ENCODE data around the gene PROCR. TPM values are rescaled to one million over a fixed set of nuclear protein-coding genes. Genes with fewer than 3 reads are reported as not detected.
A peak's percentile ranks its signal among the peaks of the same experiment; 100 is the strongest.

The PROCR gene
- total RNA-seq, 4 donors from 2014 or later, result 11.7 to 59.4 (median 35.9) TPM

DNA sequence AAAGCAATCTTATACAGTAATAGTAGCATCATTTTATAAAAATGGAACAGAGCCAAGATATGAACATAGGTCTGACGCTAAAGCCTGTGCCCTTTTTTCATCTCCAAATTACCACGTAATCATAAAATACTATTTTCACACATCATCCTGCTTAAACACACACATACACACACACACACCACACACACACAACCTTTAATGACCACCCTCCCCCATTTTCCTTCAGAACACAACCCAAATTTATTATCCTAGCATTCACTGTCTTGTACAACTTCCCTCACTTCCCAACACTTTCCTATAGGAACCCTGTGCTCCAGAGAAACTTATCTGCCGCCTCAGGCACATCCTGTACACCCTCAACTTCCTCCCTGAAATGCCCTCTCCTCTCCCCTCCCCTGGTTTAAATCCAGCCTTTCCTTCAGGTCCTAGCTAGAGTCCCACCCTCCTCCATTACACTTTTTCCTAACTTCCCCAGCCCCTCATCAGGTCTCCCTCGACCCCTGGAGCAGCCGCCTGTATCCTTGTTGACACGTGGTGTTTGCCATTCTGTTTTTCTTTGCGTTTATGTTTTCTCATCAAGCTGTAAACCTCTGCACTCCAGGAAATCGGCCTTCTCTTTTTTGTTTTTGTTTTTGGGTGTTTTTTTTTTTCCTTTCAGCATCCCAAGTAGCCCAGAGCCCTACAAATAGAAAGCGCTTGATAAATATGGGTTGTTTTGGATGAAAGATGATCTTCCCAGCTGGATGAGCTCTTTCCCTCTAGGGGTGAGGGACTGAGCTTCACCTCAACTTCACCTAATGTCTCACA, 53.6 kb downstream of the PROCR start:
- no peaks in the 10 kb centered on the region for H3K9me3 ChIP-seq
- peaks cover 0 to 14% (median 0%) of the 10 kb centered on the region in 3 donors for H3K4me1 ChIP-seq
- no peak overlapping the region for H3K27ac ChIP-seq
- H3K4me3 ChIP-seq, result peak overlapping the region in 1 of 2 donors; percentile 42
- TF ChIP-seq POLR2A (IDR thresholded peaks at IDR 0.05) (no peak), EP300 (IDR thresholded peaks at IDR 0.05) (no peak), CTCF (IDR thresholded peaks at IDR 0.05) (no peak), POLR2AphosphoS5 (IDR thresholded peaks at IDR 0.05) (no peak)
- 51 to 54% methylated on average over 8 to 9 of the region's 9 CpGs for WGBS, 2 donors (ENCODE audit: low coverage in 1 of 2)
- H3K36me3 ChIP-seq, result no peaks in the 10 kb centered on the region
- ATAC-seq, result no peak
- H3K27me3 ChIP-seq, result no peaks in the 10 kb centered on the region

DNA sequence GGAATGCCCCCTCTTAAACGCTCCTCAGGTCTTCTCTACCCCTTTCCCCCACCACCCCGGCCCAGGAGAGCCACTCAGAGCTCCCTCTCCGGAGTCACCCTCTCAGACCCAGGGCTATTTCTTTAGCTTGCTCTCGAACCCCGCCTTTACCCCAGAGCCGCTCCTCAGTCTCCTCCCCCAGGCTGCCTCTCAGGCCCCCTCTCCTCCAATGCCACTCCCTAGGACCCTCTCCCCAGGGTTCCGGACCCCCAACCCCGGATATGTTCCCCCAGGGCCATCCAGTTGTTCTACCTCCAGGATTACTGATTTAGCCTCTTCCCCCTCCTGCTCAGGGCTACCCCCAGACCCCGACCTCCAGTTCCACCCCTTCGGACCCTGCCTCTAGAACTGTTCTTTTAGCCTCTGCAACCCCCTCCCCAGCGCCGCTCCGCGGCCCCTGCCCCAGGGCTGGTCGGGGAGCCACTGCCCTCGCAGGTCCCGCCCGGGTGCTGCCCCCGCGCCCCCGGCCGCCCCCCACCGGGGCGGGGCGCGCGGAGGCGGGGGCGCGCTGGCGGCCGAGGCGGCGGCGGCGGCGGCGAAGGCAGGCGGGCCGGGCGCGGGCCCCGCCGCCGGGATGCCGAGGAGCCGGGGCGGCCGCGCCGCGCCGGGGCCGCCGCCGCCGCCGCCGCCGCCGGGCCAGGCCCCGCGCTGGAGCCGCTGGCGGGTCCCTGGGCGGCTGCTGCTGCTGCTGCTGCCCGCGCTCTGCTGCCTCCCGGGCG, 54.4 kb downstream of the PROCR start, which contains the start of gene MMP24:
TSS of gene MMP24 (plus strand) at position 565 of the 758 bp plus-strand sequence. CDS start at position 614, 49 bp downstream.
- TF ChIP-seq POLR2A (IDR thresholded peaks at IDR 0.05), result no peak
- no peak for TF ChIP-seq CTCF (IDR thresholded peaks at IDR 0.05)
- no peak for TF ChIP-seq POLR2AphosphoS5 (IDR thresholded peaks at IDR 0.05)
- no peak for TF ChIP-seq EP300 (IDR thresholded peaks at IDR 0.05)
- peak within 1 kb of the TSS in 1 of 2 donors; percentile 42 for H3K4me3 ChIP-seq
- ATAC-seq, result no peak
- peaks cover 0 to 5% of the 10 kb centered on the region in 2 donors for H3K36me3 ChIP-seq
- H3K27me3 ChIP-seq, result no peaks in the 10 kb centered on the region
- H3K9me3 ChIP-seq, result no peaks in the 10 kb centered on the region
- peaks cover 0 to 14% (median 0%) of the 10 kb centered on the region in 3 donors for H3K4me1 ChIP-seq
- no peak within 1 kb of the TSS for H3K27ac ChIP-seq
- 12% methylated on average over 8 of the region's 70 CpGs; no CpG with 5 or more reads in 1 of the 2 donors for WGBS, 2 donors (ENCODE audit: low coverage in 1 of 2)

Small RNA genes lying within 50 kb of the gene (small RNA-seq; reads per million reads assigned to genes)
- gene MT1P3, result 0 reads per million in 4 donors
- gene RNA5SP483, result 0 reads per million in 4 donors

Other genes with a start within 250 kb of the PROCR start
- 10 to 100 TPM; 28.0 to 47.6 (median 35.6) TPM for gene GSS, start 216.3 kb upstream of the PROCR start, total RNA-seq
- under 1 TPM; 0.07 to 0.78 (median 0.16) TPM for gene MYH7B, start 216.2 kb upstream of the PROCR start, total RNA-seq
- 10 to 100 TPM; 47.5 to 57.1 (median 52.4) TPM for gene TRPC4AP, start 79.3 kb upstream of the PROCR start, total RNA-seq
- 10 to 100 TPM; 11.2 to 18.9 (median 13.5) TPM for gene EDEM2, start 24.7 kb upstream of the PROCR start, total RNA-seq
- gene MMP24, start 54.6 kb downstream of the PROCR start, total RNA-seq, result 1 to 10 TPM in 2 of 4 donors, under 1 TPM in 2; 0.47 to 3.4 (median 1.8) TPM
- gene MMP24OS, start 106.0 kb downstream of the PROCR start, total RNA-seq, result 10 to 100 TPM; 19.6 to 47.2 (median 26.9) TPM
- 10 to 100 TPM; 66.0 to 92.4 (median 80.8) TPM for gene EIF6, start 112.7 kb downstream of the PROCR start, total RNA-seq
- gene FAM83C, start 120.4 kb downstream of the PROCR start, total RNA-seq, result 1 to 10 TPM in 1 of 4 donors, not detected in 3; 1.4 TPM
- 10 to 100 TPM; 19.9 to 56.2 (median 31.1) TPM for gene UQCC1, start 239.9 kb downstream of the PROCR start, total RNA-seq